NCI-H1105 (cell line): ENCODE data around the gene DUS3L.
A peak's percentile ranks its signal among the peaks of the same experiment; 100 is the strongest.
"Not testable (repeated sequence)": the region's sequence is repeated elsewhere in the genome, so short reads cannot be mapped to it uniquely, and the experiment has no call there.

Source experiments
- DNase-seq: peaks from one replicate; lab custom pipeline; 2025; lab: John Stamatoyannopoulos, UW

DUS3L gene

DNA sequence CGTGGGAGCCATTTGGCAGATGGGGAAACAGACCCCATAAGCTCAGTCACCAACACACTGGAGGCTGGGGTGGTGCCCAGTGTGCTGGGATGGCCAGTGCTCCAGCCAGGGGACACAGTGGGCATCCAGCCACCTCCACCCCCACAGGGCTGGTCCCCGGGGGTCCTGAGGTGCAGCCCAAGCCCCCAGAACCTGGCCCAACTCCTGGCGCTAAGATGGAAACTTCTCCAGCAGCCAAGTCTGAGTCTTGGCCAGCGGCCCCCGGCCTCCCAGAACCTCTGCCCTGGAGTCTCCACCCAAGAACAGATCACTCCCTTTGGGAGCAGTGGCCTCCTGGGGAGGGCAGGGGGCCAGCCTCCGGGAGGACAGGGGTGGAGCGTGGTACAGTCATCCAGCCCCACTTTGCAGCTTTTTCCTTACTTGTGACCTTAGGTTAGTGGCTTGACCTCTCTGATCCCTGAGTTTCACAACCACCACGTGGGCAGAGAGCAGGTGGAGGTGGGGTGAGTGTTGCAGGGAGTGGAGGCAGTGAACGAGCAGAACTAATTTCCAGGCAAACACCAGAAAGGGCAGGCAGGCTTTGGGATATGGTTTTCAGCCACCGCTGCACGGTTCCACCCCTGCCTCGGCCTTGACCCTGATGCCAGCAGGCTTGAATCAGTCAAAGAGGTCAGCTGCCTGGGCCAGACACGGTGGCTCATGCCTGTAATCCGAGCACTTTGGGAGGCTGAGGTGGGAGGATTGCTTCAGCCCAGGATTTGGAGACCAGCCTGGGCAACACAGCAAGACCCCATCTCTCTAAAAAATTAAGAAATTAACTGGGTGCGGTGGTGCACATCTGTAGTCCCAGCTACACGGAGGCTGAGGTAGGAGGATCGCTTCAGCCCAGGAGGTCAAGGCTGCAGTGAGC, 9.7 kb upstream of the DUS3L start:
- DNase-seq, result no peak

DNA sequence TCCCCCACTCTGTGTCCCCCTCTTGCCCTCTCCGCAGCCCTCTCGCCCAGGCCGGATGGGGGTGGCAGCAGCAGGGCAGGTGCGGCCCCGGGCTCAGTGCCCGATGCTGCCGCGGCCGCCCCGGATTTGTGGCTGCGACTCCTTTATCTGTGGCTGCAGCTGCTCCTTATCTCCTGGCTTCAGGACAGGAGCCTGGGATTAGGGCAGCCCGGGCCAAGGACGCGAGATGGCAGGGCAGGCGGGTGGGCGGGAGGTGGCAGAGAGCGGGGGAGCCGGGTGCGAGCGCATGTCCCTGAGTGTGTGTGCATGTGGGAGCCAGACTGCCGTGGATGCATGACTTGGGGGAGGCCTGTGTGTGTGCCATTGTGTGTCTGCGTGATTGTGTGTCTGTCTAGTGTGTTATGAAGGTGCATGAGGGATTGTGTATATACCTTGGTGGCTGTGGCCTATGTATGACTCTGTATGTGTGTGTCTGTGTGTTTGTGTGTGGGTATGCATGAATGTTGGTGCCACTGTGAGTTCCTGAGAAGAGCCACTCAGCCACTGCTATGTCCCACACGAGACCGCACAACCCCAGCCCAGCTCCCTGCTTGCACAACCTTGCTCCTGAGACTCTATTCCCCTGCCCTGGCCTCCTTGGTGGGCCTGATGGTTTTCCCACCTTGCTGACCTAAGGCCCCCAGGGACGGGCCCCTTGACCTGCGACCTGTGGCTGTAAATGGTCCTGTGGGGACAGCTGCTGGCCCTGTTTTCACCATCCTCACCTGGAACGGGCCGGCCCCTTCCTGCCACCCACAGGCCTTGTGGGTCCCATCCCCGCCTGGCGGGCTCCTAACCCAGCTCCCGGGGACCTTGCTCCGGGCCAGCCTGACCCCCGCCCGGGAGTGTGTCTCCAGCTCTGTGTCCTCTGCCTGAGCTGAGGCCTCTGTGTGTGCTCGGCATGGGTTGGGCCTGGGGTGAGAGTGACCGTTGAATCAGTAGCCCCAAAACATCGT, 8.6 kb upstream of the DUS3L start:
- peak; percentile 53 for DNase-seq

DNA sequence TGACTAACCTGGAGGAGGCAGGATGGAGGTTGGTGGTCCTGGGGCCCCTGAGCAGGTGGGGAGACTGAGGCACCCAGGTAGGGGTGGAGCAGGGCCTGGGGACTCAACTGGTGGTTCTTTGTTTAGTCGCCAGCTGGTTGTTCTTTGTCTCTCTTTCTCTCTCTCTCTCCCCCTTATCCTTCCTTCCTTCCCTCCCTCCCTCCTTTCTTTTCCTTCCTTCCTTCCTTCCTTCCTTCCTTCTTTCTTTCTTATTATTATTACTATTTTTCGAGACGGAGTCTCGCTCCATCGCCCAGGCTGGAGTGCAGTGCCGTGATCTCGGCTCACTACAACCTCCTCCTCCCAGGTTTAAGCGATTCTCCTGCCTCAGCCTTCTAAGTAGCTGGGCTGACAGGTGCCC, 7.3 kb upstream of the DUS3L start:
- DNase-seq, result no peak

DNA sequence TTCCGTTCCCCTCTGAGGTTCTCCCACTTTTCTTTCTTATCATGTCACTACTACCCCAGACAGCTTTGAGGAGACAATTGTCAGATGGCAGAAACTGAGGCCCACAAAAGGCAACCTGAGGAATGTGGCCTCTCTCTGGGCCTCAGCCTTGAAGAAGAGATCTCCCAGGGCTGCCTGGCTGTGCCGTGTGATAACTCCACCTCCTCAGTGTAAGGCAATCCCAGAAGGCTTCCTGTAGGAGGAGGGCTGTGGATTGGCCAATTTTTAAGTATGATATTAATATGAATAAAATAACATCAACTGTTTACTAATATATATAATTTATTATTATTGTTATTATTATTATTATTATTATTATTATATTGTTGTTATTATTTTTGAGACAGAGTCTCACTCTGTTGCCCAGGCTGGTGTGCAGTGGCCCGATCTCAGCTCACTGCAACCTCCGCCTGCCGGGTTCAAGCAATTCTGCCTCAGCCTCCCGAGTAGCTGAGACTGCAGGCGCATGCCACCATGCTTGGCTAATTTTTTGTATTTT, 4.5 kb upstream of the DUS3L start:
- DNase-seq, result no peak

DNA sequence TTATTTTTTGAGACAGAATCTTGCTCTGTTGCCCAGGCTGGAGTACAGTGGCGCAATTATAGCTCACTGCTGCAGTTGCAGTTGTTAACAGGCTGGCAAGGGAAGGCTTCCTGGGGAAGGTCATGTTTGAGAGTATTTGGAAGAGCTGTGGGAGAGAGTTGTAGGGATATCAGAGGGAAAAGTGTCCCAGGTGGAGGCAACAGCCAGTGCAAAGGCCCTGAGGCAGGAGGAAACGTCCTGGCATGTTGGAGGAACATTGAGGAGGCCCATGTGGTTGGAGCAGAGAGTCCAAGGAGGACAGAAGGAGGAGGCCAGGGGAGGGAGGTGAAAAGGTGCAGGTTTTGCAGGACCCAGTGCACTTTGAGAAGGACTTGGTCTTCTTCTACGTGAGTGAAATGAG, 2.2 kb upstream of the DUS3L start:
- DNase-seq, result no peak

DNA sequence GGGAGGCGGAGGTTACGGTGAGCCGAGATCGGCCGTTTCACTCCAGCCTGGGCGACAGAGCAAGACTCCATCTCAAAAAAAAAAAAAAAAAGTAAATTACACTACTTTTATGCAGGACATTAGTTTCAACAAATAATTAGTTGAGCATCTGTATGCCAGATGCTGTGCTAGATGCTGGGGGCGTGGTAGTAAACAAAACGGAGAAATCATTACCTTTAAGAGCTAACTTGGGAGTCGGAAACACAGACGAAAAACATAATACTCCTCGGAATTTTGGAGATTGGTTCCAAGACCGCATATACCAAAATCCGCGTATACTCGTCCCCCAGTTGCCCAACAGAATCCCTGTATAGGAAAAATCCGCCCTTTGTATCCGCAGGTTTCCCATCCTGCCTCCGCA, 1.3 kb upstream of the DUS3L start:
- DNase-seq, result no peak

DNA sequence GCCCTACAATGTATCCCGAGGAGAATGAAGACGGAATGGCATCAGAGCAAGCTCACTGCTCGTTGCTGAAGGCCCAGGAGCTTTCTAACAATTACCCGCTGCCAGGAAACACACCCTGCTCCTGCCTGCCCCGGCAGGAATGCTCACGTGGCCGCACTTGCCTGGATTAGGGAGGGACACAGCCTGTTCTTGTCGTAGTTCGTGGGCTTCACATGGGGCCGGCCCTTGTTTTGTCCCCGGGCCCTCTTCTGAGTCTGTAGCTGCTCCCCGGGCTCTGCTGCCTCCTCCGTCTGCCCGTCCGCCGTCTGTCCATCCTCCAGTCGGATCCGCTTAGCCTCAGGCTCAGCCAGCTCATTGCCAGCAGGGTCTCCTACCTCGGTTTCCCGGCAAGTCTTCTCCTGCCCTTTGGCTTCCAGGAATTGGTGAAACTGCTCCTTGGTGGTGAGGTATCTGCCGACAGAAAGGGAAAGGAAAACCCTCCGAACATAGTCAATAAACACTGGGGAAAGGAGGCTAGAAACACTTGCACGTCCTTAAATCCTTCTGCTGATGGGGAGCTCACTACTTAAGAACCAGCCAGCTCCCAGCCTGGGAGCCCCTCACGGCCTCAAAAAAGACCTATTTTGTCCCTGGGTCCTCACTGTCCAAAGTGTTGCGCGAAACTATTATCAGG, 941 bp downstream of the DUS3L start:
- DNase-seq, result no peak

DNA sequence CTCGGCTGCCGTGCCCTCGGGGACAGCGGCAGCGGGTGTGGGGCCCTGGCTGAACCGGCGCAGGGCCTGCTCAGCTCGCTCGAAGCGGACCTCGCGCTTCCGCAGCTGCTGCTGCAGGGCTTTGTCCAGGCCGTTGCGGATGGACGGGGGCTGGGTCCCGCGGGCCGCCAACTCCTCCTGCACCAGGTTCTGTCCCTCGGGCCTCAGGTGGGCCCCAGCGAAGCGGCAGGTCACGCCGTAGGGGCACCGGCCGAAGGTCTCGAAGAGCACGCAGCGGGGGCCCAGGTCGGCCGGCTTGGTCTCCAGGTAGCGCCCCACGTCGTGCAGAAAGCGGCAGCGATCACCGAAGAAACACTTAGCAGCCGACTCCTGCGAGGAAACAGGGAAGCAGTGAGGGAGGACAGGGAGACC, 1.6 kb downstream of the DUS3L start:
- no peak for DNase-seq

DNA sequence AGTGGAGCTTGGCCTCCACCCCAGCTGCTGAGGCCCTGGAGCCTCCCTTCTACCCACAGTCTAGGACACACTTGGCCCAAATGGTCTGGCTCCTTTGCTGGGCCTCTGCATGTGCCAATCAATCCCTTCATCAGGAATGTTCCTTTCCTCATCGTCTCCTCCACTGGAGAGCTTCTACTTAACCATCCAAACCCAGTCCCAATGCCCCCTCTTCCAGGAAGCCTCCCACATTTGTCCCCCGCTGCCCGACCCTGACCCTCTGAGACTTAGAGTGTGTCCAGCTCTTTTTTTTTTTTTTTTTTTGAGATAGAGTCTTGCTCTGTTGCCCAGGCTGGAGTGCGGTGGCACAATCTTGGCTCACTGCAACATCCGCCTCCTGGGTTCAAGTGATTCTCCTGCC, 2.5 kb downstream of the DUS3L start:
- DNase-seq, result no peak

DNA sequence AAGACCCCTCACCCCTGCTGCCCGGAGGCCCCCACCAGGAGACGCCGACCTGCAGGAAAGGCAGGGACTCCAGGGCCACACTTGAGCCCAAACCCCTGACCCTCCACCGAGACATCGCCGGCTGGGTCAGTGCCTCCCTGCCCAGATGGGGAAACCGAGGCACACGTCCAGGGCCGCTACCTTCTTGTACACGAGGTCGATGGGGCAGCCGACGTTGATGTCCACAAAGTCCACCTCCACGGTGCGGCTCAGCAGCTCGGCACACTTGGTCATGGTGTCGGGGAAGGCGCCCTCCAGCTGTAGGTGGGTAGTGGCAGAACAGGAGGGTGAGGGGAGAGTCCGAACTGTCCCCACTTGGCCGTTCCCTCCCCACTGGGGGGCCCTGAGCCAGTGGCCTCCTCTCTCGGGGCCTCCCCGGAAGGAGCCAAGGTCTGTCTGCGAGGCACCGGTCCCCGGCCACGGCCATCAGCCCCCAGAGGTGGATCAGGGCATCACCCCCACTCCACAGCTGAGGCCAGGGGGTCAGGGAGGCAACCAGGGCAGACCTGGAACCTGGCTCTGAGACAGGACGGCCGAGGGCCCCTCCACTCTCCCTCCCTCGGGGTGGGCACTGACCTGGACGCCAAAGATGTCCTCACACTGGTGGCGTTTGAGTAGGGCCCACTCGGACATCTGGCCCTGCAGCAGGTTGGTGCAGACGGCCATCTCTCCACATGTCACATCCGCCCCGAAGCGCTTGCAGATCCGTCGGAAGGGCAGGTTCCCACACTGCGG, 3.4 kb downstream of the DUS3L start:
- no peak for DNase-seq

DNA sequence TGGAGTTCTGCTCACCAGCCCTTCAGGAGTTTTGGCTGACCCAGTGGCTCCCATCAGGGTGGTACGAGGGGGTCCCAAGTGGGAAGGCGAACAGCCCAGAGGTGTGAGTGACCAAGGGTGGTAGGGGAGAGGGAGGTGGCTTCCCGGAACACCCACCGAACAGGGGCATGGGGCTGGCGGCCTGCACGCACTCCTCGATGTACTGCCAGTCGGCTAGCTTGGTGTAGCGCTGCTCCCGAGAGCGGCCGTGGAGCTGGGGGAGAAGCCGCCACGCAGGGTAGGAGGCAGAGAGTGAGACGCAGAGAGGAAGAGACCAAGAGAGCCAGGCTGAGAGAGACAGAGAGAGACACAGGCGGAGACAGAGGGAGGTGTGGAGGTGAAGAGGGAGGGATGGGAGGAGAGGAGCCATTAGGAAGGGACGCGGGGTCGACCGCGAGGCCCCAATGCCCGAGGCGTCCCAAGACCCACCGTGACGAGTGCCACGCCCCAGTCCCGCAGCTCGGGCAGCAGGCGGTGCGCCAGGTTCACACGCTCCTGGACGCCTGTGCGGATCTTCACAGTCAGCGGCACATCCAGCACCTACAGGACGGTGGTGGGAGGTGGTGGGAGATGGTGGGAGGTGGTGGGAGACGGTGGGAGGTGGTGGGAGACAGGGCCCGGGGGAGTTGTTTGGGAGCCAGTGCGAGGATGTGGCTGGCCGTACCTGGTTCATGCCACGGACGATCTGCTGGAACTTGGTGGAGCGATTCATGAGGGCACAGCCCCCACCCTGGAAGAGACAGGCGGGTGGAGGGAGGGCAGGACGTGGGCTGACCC, 4.2 kb downstream of the DUS3L start:
- no peak for DNase-seq

DNA sequence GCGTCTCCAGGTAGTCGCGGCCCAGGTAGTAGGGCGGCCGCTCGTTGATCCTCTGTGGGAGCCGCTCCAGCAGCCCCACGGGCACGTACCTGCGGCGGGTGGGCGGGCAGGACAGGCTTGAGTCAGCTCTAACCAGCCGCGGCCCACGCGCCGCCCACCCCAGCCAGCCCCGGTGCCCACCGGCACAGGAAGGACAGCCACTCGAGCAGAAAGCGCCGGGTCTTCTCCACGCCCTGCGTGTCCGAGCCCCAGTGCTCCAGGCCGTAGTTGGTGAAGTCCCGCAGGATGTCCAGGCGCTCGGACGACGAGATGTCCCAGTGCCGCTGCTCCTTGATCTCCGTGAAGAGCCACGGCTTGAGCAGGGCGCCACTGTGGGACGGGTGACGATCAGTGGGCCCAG, 5.5 kb downstream of the DUS3L start:
- no peak for DNase-seq

DNA sequence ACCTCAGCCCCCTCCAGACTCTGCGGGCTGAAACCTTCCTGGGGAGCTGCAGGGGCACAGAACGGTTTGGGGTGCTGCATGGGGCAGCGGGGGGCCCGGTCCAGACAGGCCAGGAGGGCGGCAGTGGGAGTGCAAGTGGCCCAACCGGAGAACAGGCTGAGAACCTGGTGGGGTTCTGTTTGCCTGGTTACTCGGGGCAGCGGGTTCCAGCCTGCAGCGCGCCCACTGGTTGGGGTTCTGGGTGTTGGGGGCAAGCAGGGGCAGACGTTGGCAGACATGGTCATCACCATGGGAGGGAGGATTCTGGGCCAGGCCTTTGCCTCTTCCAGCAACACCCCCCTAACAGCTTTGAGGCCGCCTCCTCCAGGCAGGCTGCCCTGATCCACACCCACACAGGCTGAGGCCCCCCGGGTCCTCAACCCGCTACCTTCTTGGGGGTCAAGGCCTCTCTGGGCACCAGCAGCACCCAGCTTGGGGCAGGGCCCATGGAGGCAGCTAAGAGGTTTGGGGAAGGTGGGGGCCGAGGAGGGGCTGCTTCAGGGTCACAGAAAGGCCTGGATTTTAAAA, 6.3 kb downstream of the DUS3L start, which contains the start of gene PRR22:
PRR22 (minus strand) TSS at position 166 of the 567 bp plus-strand sequence; CDS start at position 80, 86 bp downstream.
- no peak for DNase-seq

DNA sequence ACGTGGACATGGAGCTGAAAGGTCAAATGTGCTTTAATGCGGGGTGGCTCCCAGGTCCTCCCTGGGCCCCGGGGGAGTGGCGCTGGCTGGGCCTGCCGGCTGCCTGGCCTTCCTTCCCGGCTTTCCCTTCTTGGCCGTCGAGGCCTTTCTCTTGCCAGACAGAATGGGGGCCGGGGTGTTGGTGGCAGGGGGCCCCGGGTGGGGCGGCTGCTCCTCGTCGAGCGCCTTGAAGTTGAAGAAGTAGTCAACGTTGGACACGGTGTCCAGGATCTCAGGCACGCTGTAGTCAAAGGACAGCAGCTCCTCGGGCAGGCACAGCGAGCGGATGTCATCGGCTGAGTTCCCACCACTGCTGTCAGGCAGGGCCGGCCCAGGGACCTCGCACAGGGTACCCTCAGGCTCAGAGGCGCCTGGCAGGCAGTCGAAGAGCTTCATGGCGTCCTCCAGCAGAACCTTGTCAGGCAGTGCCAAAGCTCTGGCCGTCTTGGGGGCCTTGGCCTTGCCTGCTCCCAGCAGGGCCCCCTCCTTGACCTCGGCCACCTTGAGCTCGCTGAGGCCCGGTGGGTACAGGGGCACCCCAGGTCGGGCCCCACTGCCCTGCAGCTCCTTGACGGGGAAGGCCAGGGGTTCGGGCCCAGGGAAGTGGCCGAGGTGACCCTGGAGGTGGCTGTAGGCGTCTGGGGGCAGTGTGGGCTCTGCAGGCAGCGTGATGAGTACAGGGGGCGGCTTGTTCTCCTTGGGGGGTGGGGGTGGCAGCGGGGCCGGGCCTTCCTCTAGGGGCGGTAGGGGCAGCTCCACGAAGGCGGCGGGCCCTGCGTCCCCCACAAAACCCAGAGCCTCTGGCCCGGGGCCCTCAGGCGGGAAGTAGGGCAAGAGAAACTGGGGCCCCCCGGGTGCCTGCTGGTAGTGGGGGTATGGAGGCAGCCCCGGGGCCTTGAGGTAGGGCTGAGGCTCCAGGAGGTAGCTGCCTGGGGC, 7.7 kb downstream of the DUS3L start:
- no peak for DNase-seq

DNA sequence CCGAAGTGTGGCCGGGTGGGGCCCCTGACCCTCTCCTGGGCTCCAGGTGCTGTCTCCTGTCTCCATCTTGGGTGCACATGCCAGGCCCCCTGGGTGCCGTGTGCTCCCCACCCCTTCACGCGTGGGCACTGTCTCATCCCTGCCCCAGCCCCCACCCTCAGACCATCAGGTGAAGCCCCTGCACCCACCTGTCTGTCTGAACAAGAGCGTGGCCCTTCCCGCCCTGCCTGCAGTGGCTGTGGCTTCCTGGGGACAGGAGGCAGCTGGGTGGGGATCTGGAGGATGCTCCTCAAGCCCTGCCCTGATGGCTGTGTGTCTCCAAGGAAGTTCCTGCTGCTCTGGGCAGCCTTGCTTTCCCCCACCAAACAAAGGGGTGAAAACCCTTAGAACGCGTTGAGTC, 8.6 kb downstream of the DUS3L start:
- no peak for DNase-seq

DNA sequence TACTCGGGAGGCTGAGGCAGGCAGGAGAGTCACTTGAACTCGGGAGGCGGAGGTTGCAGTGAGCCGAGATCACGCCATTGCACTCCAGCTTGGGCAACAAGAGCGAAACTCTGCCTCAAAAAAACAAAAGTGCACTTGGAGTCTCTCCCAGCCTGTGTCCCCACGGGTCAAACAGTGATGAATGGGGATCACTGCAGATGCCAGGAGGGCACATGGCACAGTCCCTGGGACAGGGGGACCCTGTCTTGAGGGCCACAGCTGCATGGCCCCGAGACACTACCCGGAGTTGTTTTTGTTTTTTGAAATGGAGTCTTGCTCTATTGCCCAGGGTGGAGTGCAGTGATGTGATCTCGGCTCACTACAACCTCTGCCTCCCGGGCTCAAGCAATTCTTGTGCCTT, 10.0 kb downstream of the DUS3L start:
- DNase-seq, result not testable (repeated sequence)

DNA sequence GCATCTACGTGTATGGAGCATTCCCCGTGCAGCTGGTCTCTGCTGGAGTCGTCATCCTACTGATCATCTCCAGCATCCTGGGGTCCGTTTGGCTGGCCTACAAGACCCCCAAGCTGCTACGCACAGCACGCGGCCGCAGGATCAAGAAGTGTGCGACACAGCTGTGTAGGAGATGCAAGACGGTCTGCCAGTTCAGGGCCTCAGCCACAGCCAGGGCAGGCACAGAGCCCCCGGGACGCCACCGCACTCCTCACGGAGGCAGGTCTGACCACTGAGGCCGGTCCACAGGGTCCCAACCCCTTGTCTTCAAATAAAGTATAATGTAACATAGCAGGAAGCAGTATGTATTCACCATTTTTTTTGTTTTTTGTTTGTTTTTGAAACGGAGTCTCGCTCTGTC, 12.6 kb downstream of the DUS3L start:
- DNase-seq, result no peak

DNA sequence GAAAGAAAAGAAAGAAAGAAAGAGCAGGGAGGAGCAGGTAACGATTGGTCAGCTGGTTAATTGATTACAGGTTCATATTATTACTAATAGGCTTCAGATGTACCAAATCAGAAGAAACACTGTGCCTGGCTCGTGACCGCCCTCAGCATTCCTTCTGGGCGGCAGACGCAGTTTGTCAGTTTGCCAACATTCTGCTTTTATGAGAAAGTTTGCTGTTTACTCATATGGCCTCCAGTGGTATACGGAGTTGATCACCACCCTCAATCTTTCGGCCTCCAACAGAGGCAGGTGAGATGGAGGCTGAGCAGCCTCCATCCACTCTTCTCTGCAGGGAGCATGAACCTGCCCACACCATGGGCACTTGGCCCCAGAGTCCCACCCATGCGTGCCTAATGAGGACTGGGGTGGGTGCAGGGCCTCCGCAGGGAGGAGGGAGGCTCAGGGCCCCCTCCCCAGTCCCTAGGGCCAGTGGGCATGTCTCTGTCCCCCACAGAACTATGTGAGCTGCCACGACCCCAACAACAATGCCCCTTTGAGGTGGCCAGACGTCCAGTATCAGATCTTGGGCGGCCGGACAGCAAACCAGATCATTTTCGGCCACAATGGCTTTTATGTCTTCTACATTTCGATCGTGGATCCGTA, 15.2 kb downstream of the DUS3L start:
- DNase-seq, result no peak
